DOHH2 (cell line): ENCODE measurements around the gene ALG12.

Experiments
- H3F3A ChIP-seq: fragments of 200-600 bp; sonication (generic), shearing (Covaris generic); 2 replicates; pipeline ENCODE4 v1.6.0; 2016; ENCODE audit warnings: antibody characterized with exemption, mild to moderate bottlenecking; ENCODE audit not compliant: control insufficient read depth, insufficient read depth
- H3K27ac ChIP-seq: fragments of 200-600 bp; sonication (generic); 2 replicates; pipeline ENCODE4 v1.5.1; 2014; ENCODE audit warnings: low read depth, mild to moderate bottlenecking, low read length, moderate library complexity
- H3K27me3 ChIP-seq: fragments of 200-600 bp; sonication (generic); 2 replicates; pipeline ENCODE4 v1.6.1; 2014; ENCODE audit warnings: mild to moderate bottlenecking, low read length, mixed read lengths; ENCODE audit not compliant: control insufficient read depth
- H3K36me3 ChIP-seq: fragments of 200-600 bp; sonication (generic); 2 replicates; pipeline ENCODE4 v1.6.1; 2014; ENCODE audit warnings: mild to moderate bottlenecking, low read length, moderate library complexity, mixed read lengths; ENCODE audit not compliant: control insufficient read depth
- H3K4me1 ChIP-seq: fragments of 200-600 bp; sonication (generic); 2 replicates; pipeline ENCODE4 v1.6.1; 2014; ENCODE audit warnings: mild to moderate bottlenecking, low read length, mixed read lengths; ENCODE audit not compliant: control insufficient read depth
- H3K4me2 ChIP-seq: fragments of 200-600 bp; sonication (generic); 2 replicates; pipeline ENCODE4 v1.6.0; 2014; ENCODE audit warnings: mild to moderate bottlenecking, low read length, moderate library complexity
- H3K4me3 ChIP-seq: fragments of 200-600 bp; sonication (generic); 2 replicates; pipeline ENCODE4 v1.5.1; 2014; ENCODE audit warnings: mild to moderate bottlenecking, low read length, mixed read lengths
- H3K79me2 ChIP-seq: fragments of 200-600 bp; sonication (generic); 2 replicates; pipeline ENCODE4 v1.6.1; 2014; ENCODE audit warnings: mild to moderate bottlenecking, low read length, mixed read lengths; ENCODE audit not compliant: control insufficient read depth
- H3K9me2 ChIP-seq: fragments of 200-600 bp; sonication (generic); replicated peaks from 2 replicates; pipeline ENCODE4 v1.6.1; 2014; ENCODE audit warnings: mild to moderate bottlenecking, low read length, mixed read lengths; ENCODE audit not compliant: control insufficient read depth
- H3K9me3 ChIP-seq: fragments of 200-600 bp; sonication (generic); 2 replicates; pipeline ENCODE4 v1.6.1; 2014; ENCODE audit warnings: antibody characterized with exemption, low read length, mixed read lengths; ENCODE audit not compliant: control insufficient read depth, insufficient read depth
- H4K20me1 ChIP-seq: fragments of 200-600 bp; sonication (generic); 2 replicates; pipeline ENCODE4 v1.6.0; 2014; ENCODE audit warnings: low read depth, mild to moderate bottlenecking, antibody characterized with exemption, low read length, moderate library complexity; ENCODE audit not compliant: control insufficient read depth, insufficient read depth
- EZH2phosphoT487 ChIP-seq: fragments of 200-600 bp; sonication (generic); IDR thresholded peaks from 2 replicates; pipeline ENCODE4 v1.6.1; 2017; ENCODE audit warnings: borderline replicate concordance, mild to moderate bottlenecking, antibody characterized with exemption, low read length, moderate library complexity, mixed read lengths
- TF ChIP-seq, protein P1 (sequence below): fragments of 200-600 bp; sonication (generic); IDR thresholded peaks from one replicate; pipeline ENCODE4 v1.5.1; 2014; ENCODE audit warnings: antibody characterized with exemption, mild to moderate bottlenecking, low read depth, low read length; ENCODE audit not compliant: poor library complexity, severe bottlenecking

Gene ALG12

DNA sequence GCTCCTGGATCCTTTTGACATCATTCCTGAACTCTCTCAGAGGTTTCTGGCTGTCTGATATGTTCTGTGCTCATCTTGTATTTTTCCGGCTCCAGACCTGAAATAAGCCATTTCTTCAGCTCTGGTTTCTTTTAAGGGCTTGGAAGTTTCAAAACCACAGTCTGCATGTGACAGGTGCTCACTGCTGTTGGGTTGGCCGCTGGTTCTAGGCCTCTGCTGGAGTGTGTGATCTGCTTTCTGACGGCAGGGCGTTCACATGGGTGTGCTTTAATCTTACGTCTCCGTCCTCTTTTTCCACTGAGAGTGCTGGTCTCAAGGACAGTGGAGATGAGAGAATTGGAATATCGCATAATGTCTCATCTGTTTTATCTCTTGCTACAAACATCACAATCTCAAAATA is 54.3 kb downstream of the ALG12 start:
- Histone ChIP-seq H4K20me1 (peaks cover 4% of the 10 kb centered on the region; the same call in 1 of the 2 replicates), H3K9me2 (no peaks in the 10 kb centered on the region), H3K36me3 (peaks cover 26% of the 10 kb centered on the region), H3K4me1 (no peaks in the 10 kb centered on the region; the same call in 1 of the 2 replicates), H3K79me2 (peaks cover 100% of the 10 kb centered on the region), H3K27ac (no peak overlapping the region), H3K27me3 (no peaks in the 10 kb centered on the region), H3K4me3 (no peak overlapping the region), H3F3A (0 out of 2 replicates have a peak, but pooled peaks cover 4% of the 10 kb centered on the region), H3K9me3 (no peaks in the 10 kb centered on the region), H3K4me2 (no peak overlapping the region)
- TF ChIP-seq EZH2phosphoT487, result no peak
- TF ChIP-seq, protein P1, sequence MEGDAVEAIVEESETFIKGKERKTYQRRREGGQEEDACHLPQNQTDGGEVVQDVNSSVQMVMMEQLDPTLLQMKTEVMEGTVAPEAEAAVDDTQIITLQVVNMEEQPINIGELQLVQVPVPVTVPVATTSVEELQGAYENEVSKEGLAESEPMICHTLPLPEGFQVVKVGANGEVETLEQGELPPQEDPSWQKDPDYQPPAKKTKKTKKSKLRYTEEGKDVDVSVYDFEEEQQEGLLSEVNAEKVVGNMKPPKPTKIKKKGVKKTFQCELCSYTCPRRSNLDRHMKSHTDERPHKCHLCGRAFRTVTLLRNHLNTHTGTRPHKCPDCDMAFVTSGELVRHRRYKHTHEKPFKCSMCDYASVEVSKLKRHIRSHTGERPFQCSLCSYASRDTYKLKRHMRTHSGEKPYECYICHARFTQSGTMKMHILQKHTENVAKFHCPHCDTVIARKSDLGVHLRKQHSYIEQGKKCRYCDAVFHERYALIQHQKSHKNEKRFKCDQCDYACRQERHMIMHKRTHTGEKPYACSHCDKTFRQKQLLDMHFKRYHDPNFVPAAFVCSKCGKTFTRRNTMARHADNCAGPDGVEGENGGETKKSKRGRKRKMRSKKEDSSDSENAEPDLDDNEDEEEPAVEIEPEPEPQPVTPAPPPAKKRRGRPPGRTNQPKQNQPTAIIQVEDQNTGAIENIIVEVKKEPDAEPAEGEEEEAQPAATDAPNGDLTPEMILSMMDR, result no peak

DNA sequence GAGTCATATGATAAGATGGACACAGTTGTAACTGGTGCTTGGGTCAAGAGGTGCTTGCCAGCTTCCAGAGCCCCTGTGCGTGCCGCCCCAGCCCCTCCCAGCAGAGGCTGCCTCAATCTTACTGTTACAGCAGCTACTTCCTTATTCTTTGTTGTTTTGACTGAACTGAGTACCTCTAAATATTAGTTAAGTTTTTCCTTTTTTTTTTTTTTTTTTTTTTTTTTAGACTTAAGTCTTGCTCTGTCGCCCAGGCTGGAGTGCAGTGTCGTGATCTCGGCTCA is 55.8 kb downstream of the ALG12 start:
- peaks cover 10% of the 10 kb centered on the region; the same call in 1 of the 2 replicates for H4K20me1 ChIP-seq
- no peaks in the 10 kb centered on the region for H3K9me3 ChIP-seq
- TF ChIP-seq, protein P1, result no peak
- no peak for TF ChIP-seq EZH2phosphoT487
- no peak overlapping the region for H3K27ac ChIP-seq
- H3K27me3 ChIP-seq, result no peaks in the 10 kb centered on the region
- H3K79me2 ChIP-seq, result peaks cover 100% of the 10 kb centered on the region
- no peak overlapping the region for H3K4me2 ChIP-seq
- H3K4me1 ChIP-seq, result no peaks in the 10 kb centered on the region; the same call in 1 of the 2 replicates
- no peak overlapping the region for H3K4me3 ChIP-seq
- H3F3A ChIP-seq, result 0 out of 2 replicates have a peak, but pooled peaks cover 4% of the 10 kb centered on the region
- peaks cover 25% of the 10 kb centered on the region for H3K36me3 ChIP-seq
- H3K9me2 ChIP-seq, result no peaks in the 10 kb centered on the region

DNA sequence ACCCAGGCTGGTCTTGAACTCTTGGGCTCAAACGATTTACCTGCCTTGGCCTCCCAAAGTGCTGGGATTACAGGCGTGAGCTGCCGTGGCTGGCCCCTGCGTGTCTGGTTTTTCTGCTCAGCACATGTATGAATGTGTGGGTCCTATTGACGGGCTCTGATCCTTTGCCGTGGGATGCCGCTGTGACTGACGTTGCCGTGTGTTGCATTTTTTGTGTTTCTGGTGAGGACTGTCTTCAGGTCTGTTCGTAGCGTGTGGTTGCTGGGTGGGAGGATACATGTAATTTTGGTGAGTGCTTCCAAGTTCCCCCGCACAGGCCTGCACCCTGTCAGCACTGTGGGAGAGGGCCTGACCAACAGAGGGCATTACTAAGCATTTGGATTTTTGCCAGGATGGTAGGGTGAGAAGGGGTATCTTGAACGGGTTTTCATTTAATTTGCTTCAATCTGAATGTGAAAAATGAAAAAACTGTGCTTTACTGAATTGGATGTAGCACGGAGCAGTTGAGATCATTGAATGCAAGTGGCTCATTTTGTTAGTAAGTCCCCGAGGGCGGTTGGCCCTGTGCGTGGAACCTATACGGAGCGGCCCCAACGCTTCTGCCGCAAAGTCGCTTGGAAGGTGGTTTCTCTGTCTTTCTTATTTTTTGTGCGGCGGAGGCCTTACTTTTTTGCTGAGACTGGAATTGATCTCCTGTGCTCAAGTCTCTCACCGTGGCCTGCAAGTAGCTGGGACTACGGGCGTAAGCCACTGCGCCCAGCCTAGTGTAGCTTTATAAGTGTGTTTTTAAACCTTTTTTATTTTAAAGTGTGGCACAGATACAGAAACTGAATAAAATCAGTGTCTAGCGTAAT is 56.4 kb downstream of the ALG12 start:
- H3F3A ChIP-seq, result 0 out of 2 replicates have a peak, but pooled peaks cover 4% of the 10 kb centered on the region
- H3K4me2 ChIP-seq, result no peak overlapping the region
- no peak overlapping the region for H3K4me3 ChIP-seq
- TF ChIP-seq EZH2phosphoT487, result no peak
- TF ChIP-seq, protein P1, result no peak
- no peak overlapping the region for H3K27ac ChIP-seq
- no peaks in the 10 kb centered on the region for H3K9me2 ChIP-seq
- no peaks in the 10 kb centered on the region for H3K27me3 ChIP-seq
- no peaks in the 10 kb centered on the region for H3K9me3 ChIP-seq
- peaks cover 25% of the 10 kb centered on the region for H3K36me3 ChIP-seq
- peaks cover 100% of the 10 kb centered on the region for H3K79me2 ChIP-seq
- 0 out of 2 replicates have a peak, but pooled peaks cover 13% of the 10 kb centered on the region for H4K20me1 ChIP-seq
- no peaks in the 10 kb centered on the region; the same call in 1 of the 2 replicates for H3K4me1 ChIP-seq
